GM21381 (cell line): ENCODE data around the gene PPP1R9A.

Source experiments
- ATAC-seq: cut with Tn5 transposase; IDR thresholded peaks from one replicate; pipeline ENCODE4 v1.9.1; 2021; ENCODE audit warnings: mild to moderate bottlenecking, moderate library complexity; ENCODE audit not compliant: unreplicated experiment

PPP1R9A gene

GRCh38 chr7:94908323-94909178 is 1.2 kb downstream of the PPP1R9A start:
- no peak for ATAC-seq

DNA sequence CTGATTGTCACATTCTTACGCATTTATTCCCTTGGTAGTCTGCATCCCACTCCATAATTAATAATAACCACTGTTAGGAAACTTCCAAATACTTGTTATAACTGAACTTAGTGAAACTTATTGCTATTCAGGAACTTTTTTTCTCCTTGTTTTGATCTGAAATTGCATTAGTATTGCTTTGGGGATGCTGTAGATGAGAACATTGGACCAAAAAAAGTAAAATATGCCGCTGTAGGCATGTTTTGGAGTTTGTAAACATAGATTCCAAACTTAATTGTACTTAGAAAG is 1.7 kb downstream of the PPP1R9A start:
- ATAC-seq, result no peak

- no peak for ATAC-seq
These were observed 4.7 kb downstream of the PPP1R9A start for GRCh38 chr7:94912085-94912484.

DNA sequence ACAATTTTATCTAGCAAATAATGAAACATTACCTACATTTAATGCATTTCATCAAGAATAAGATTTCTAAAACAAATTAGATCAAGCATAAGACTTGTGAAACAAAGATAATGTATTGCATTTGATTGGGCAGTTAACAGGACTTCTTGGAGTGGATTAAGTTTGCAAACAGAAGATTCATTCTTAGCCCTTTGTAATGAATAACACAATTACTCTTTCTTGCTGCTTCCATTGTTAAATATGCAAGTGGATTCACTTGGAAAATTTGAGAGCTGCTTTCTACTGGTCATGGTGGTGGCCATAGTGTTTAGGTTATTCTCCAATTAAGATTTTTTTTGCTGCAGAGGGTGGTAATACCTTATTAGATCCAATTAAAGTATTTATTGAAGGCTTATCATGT is 6.0 kb downstream of the PPP1R9A start:
- no peak for ATAC-seq

DNA sequence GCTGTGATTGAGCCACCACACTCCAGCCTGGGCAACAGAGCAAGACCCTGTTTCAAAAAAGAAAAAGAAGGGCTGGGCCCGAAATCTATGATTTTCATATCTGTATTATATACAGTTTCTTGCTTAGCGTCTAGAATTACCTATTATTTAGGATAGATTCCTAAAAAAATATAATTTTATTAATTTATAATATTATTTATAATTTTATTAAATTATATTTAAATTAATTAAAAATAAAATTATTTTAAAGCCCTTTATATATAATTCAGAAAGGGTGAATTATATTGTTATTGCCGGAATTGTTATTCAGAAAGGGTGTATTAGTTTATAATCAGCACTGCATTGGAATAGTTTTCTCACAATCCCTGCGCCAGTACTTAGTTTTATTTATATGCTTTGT is 14.5 kb downstream of the PPP1R9A start:
- no peak for ATAC-seq

GRCh38 chr7:94922457-94922856 is 15.1 kb downstream of the PPP1R9A start:
- no peak for ATAC-seq

- ATAC-seq, result no peak
These were observed 16.0 kb downstream of the PPP1R9A start for GRCh38 chr7:94923412-94923811.

GRCh38 chr7:94928168-94928707 is 20.8 kb downstream of the PPP1R9A start:
- no peak for ATAC-seq

DNA sequence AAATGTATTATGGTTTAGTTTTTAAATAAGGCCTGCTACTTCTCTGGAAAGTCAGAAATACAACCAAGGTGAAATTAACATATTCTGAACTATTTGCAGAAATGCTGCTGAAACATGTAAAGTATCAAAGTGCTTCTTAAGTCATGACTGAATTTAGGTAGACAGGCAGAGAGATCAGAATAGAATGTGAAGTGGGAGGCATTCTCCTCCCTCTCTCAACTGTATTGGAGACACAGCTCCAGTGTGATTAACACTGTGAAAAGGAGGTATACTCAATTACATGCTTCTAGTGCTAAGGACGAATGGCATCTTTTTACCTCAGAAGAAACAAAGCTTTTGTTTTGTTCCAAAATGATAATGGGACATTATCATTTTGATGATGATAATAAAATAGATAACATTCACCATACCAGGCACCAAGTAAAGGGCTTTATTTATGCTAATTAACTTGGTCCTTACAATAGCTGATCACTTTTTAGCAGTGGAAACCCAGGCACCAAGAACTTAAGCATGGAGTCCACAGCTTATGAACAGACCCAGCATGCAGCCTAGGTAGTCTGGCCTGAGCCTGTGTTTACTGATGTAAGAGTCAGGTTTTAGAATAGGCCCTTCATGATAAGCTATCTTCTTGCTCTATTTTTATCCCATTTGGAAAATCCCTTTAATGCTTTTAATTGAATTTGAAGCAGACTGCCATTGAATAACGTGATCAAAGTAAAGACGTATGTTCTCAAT is 26.0 kb downstream of the PPP1R9A start:
- no peak for ATAC-seq

DNA sequence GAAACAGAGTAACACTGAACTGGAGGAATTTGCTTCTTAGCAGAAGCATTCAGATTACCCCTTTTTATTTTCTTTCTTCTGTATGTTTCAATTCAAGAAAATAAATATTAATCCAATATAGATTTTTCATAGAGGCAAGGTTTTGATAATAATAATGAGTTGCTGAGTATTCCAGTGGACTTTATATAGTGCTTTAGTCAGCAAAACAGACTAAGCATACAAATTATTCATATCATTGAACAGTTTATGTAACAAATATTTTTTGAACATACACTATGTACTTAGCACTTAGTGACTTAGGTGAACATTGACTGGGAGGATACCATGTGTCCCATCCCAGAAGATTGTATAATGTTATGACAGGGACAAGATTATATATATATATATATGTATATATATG is 32.0 kb downstream of the PPP1R9A start:
- ATAC-seq, result no peak

- no peak for ATAC-seq
These were observed 32.8 kb downstream of the PPP1R9A start for GRCh38 chr7:94940241-94940640.

DNA sequence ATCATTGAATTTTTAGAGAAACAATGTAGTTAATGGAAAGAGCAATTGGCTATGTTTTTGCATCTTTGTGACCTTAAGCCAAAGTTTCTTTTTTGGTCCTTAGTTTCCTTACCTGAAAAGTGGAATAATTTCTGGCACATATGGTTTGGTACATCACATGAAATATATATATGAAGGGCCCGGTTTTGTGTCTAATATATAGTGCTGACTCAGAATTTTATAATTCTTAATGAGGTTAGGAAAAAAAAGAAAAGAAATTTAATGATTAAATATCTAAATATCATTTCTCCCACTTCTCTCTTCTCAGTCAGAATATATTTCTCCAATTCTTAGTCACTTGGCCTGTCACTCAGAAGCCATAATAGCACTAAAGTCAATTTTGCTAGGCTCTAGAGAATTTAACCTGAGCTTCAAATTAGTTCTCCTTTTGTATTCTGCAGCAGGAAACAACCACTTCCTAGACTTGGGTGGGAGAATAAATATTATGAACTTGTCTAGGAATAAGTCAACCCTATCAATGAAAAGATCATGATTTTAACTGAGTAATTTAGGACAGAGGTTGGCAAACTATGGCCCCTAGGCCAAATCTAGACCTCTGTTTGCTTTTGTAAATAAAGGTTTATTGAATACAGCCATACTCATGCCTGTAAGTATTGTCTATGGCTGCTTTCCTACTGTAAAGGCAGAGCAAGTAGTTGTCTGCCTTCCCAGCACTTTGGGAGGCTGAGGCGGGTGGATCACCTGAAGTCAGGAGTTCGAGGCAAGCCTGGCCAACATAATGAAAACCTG is 34.6 kb downstream of the PPP1R9A start:
- no peak for ATAC-seq

DNA sequence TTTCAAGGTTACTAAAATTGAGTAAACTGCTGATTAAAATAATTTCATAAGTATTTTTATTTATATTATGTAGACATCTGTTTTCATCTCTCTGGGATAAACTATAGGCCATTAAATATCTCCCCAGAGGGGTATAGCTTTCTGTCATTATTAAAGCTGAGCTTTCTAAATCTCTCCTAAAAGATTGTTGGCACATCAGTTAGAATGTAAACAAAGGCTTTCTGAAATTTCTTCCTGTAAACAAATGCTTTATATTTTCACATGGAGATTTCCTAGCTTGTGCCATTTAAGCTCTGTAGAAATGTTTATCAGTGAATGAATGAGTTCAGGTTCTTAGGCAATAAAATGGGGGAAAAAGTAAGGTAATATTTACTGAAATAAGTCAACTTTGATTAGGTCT is 35.7 kb downstream of the PPP1R9A start:
- no peak for ATAC-seq

DNA sequence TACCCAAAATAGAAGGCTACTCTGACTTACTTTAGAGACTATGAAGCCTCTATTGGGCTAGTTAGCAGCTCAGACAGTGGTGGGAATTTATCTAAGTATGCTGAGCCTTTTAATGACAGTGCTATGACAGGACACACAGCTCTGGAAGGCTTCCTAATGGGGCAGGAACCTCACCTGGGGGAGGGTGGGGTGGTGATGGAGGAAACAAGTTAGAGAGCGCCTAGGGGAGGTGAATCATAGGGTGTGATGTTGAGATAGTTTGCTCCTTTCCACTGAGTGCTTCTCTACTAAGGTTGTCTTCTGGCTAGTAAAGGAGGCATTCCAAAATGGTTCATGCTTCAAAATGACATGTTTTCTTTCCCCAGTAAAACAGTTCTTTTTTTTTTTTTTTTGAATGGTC is 42.1 kb downstream of the PPP1R9A start:
- ATAC-seq, result no peak

DNA sequence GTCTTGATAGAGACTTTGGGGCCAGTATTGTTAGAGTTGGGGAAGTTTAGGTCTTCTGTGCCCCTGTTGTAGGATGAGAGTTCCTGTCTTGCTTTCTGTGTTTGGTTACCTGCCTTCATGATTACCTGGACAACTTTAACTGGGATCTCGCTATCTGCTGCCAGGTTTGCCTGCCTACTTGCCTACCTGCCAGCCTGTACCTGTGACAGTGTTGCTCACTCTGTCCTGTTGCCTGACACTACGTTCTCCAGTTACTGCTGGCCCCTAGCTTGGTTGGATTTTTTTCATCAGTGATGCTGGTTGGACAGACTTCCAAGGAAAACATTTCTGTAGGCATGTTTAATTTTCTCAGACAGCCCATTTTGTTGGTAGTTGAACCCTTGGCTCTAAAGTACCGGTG is 48.4 kb downstream of the PPP1R9A start:
- no peak for ATAC-seq

DNA sequence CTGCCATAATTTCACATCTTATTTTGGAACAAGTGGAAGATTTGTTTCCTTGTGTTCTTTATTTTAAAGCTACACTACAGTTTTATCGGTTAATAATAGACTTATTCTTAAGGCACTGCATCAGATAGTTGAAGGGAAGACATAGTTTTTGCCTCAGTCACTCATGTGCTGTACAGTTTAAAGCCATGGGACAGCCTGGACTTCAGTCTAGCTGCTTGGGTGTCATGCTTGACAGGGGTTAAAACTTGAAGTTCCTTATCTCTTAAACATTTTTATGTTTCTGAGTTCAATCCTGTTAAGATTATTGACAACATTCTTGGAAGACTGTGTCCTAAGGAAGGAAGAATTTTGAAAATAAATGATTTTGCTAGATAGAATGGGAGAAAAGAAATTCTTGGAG is 49.7 kb downstream of the PPP1R9A start:
- ATAC-seq, result no peak

DNA sequence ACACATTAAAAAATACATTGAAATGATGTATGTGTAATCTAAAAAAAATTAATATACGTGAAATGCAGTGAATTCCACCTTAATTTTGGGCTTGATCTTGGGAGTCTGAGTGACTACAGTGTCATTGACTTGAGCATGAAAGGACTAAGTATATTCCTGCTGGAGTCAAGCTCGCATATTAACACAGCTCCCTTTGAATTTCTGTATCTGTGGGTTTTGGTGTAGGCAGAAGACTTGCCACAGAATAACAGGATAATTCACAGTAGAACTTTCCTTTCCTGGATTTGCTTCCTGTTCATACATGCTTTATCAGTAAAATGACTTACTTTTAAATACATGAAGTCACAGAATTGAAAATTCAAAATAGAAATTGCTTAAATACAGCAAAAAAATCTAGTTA is 55.3 kb downstream of the PPP1R9A start:
- no peak for ATAC-seq

GRCh38 chr7:94969434-94970084 is 62.2 kb downstream of the PPP1R9A start:
- no peak for ATAC-seq

DNA sequence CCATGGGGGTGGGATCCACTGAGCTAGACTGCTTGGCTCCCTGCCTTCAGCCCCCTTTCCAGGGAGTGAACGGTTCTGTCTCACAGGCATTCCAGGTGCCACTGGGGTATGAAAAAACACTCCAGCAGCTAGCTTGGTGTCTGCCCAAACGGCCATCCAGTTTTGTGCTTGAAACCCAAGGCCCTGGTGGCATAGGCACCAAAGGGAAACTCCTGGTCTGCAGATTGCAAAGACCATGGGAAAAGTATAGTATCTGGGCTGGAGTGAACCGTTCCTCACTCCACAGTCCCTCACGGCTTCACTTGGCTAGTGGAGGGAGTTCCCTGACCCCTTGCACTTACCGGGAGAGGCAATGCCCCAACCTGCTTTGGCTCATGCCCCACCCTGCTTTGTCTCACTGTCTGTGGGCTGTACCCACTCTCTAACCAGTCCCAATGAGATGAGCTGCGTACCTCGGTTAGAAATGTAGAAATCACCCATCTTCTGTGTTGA is 62.7 kb downstream of the PPP1R9A start:
- no peak for ATAC-seq

DNA sequence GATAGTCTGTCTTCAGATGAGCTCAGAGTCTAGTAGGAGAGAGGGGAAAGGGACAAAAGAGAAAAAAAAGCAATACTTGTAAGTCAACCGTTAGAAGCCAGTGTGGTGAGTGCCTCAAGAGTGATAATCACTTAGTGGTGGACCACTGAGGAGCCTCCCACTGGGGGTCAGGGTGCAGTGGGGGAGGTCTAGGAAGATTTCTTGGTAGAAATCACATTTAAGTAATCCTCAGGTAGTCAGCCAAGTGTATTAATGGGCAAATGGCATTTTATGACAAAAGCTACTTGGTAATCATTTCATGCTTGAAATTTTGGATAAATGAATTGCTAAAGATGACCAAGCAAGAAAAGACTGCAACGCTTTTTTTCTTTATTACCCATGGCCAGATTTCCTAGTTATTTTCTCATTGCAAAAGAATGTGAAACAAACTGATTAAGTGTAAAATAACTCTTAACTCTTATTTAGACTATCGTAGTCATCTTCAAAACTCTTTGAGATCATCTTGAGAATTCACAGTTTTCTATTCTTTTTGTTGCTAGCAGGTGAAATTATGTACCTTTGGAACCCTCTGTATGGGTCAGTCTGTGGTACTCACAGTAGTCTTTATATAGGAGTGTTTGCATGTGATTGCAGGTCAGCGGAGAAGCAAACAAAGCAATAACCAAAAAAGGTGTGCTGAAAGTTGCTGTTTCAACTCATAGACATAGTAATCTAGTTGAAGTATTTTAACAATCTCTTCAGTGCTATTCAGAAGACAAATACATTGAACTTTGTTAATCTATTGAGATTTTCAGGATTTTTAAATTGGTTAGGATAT is 63.9 kb downstream of the PPP1R9A start:
- ATAC-seq, result no peak
